HepG2 (cell line): Measurements from ENCODE around the gene LRRN2. TPM values are rescaled to one million over a fixed set of nuclear protein-coding genes. Genes with fewer than 3 reads are reported as not detected.
"Not testable (repeated sequence)": the region's sequence is repeated elsewhere in the genome, so short reads cannot be mapped to it uniquely, and the experiment has no call there.

Source experiments
- ATAC-seq: fragments of 200-7000 bp; cut with Tn5 transposase; 3 replicates; pipeline ENCODE4 v1.9.1; 2020; ENCODE audit warnings: mild to moderate bottlenecking, moderate library complexity
- BruUV-seq: library from RNA; stranded (reverse); fragments of 400-500 nt; replicated peaks from 2 replicates; lab custom pipeline; 2021; lab: Mats Ljungman, UMichigan
- CTCF ChIA-PET: fragments of 300-600 bp; formaldehyde crosslinking; extraction: SDS; loops from one replicate; lab custom pipeline; 2021; ENCODE audit warnings: low total read pairs, inconsistent platforms, low intra/inter-chr PET ratio; lab: Yijun Ruan, JAX
- POLR2A ChIA-PET: fragments of 350-600 bp; sonication (Branson Sonifier 250); formaldehyde crosslinking; loops from one replicate; lab custom pipeline; 2020; ENCODE audit warnings: antibody characterized with exemption, inconsistent platforms; lab: Yijun Ruan, JAX
- DNase-seq: peaks from one replicate; pipeline ENCODE4 v3.0.0-alpha.2; 2015; ENCODE audit warnings: low spot score
- FAIRE-seq: peaks from 3 replicates; lab custom pipeline; 2011; peaks lifted over from hg19 to GRCh38; lab: Jason Lieb, UNC
- H2AFZ ChIP-seq: one replicate; pipeline ENCODE4 v1.6.1; 2011; ENCODE audit warnings: low read length, inconsistent platforms
- H3K27ac ChIP-seq: fragments of 300-600 bp; 3 replicates; pipeline ENCODE4 v1.8.0; 2011; ENCODE audit warnings: mixed run types, mild to moderate bottlenecking, mixed read lengths, low read length, inconsistent platforms; ENCODE audit not compliant: insufficient read depth; ENCODE audit errors: extremely low read length
- H3K27me3 ChIP-seq, 2 experiments: fragments of 200-600 bp in 1 of 2; 2 replicates in 1 of 2; 3 replicates in 1 of 2; pipeline versions ENCODE4 v1.6.0 to v1.8.0; 2011; ENCODE audit warnings: low read length in 2 of 2, mild to moderate bottlenecking in 2 of 2, moderate library complexity in 2 of 2, inconsistent platforms in 1 of 2; ENCODE audit not compliant: insufficient read depth in 2 of 2, control insufficient read depth in 1 of 2
- H3K36me3 ChIP-seq, 2 experiments: fragments of 200-600 bp in 1 of 2; replicated peaks in 1 of 2; 2 replicates in 1 of 2; 3 replicates in 1 of 2; pipeline versions ENCODE4 v1.5.1 to v1.8.0; 2011; ENCODE audit warnings: low read length in 2 of 2, inconsistent platforms in 1 of 2; ENCODE audit not compliant: insufficient read depth in 2 of 2, control insufficient read depth in 1 of 2
- H3K4me1 ChIP-seq: 2 replicates; pipeline ENCODE4 v1.5.1; 2012; ENCODE audit warnings: low read length, inconsistent platforms; ENCODE audit not compliant: insufficient read depth
- H3K4me2 ChIP-seq: 2 replicates; pipeline ENCODE4 v1.6.0; 2011; ENCODE audit warnings: low read depth, low read length, inconsistent platforms
- H3K4me3 ChIP-seq, 3 experiments: fragments of 200-600 bp in 1 of 3; sonication (generic), shearing (Covaris generic) in 1 of 3; replicated peaks in 1 of 3; 2 replicates each; pipeline ENCODE4 v1.5.1; 2011 to 2016; ENCODE audit warnings: low read length in 3 of 3, inconsistent platforms in 2 of 3, low read depth in 2 of 3, mild to moderate bottlenecking in 2 of 3, control low read depth in 1 of 3, mixed read lengths in 1 of 3; ENCODE audit not compliant: insufficient read depth in 1 of 3
- H3K79me2 ChIP-seq: one replicate; pipeline ENCODE4 v1.6.1; 2011; ENCODE audit warnings: low read length, inconsistent platforms; ENCODE audit not compliant: insufficient read depth
- H3K9ac ChIP-seq: 2 replicates; pipeline ENCODE4 v1.6.0; 2011; ENCODE audit warnings: mild to moderate bottlenecking, low read depth, low read length, inconsistent platforms; ENCODE audit not compliant: insufficient read depth
- H3K9me3 ChIP-seq: 2 replicates; pipeline ENCODE4 v1.5.1; 2012; ENCODE audit warnings: mild to moderate bottlenecking, low read length
- H4K20me1 ChIP-seq: 2 replicates; pipeline ENCODE4 v1.6.0; 2011; ENCODE audit warnings: inconsistent platforms, mild to moderate bottlenecking, low read length, moderate library complexity; ENCODE audit not compliant: insufficient read depth
- ARID3A ChIP-seq: IDR thresholded peaks from 2 replicates; pipeline ENCODE4 v1.6.1; 2012; ENCODE audit warnings: low read depth, low read length, improper control_type of control experiment
- HCFC1 ChIP-seq: fragments of 150-350 bp; IDR thresholded peaks from 2 replicates; pipeline ENCODE4 v1.6.1; 2014; ENCODE audit warnings: low read depth, low read length
- HNRNPLL ChIP-seq: fragments of 200-400 bp; formaldehyde crosslinking; IDR thresholded peaks from 2 replicates; pipeline ENCODE4 v1.6.1; 2017; ENCODE audit warnings: mild to moderate bottlenecking, low read depth, low read length; ENCODE audit not compliant: poor library complexity, severe bottlenecking
- HOXA5 ChIP-seq: sonication (generic); formaldehyde crosslinking; IDR thresholded peaks from 2 replicates; pipeline ENCODE4 v1.4.0; 2020; ENCODE audit warnings: missing genetic modification reagents
- IKZF1 ChIP-seq: fragments of 450-650 bp; IDR thresholded peaks from 2 replicates; pipeline ENCODE4 v1.7.1; 2016
- KDM1A ChIP-seq: IDR thresholded peaks from 2 replicates; pipeline ENCODE4 v1.6.1; 2016; ENCODE audit warnings: missing compliant biosample characterization
- NFE2L2 ChIP-seq: fragments of 150-350 bp; IDR thresholded peaks from 2 replicates; pipeline ENCODE4 v1.6.1; 2014; ENCODE audit warnings: low read length
- UBTF ChIP-seq: sonication (generic); formaldehyde crosslinking; IDR thresholded peaks from 2 replicates; pipeline ENCODE4 v1.4.0; 2020; ENCODE audit warnings: mild to moderate bottlenecking, missing genetic modification reagents
- ZNF350 ChIP-seq: sonication (generic); formaldehyde crosslinking; IDR thresholded peaks from 2 replicates; pipeline ENCODE4 v1.4.0; 2020; ENCODE audit warnings: mild to moderate bottlenecking, low read depth, missing genetic modification reagents, borderline replicate concordance
- WGBS: methylation state at CpG from one replicate; pipeline ENCODE4 v1.1.6; 2017; ENCODE audit warnings: low lambda C conversion rate; 5-methylcytosine and 5-hydroxymethylcytosine counted together
- in situ Hi-C: cut with HindIII; loops from 2 replicates; pipeline ENCODE4 v1.10.0; 2017; ENCODE audit warnings: low pct_unique_long_range_greater_than_20kb; ENCODE audit not compliant: extremely low pct_ligation_motif_present
- intact Hi-C: fragments of 100-400 bp; cut with micrococcal nuclease; formaldehyde crosslinking; loops from one replicate; pipeline ENCODE4 v1.10.0; 2022; ENCODE audit not compliant: unreplicated experiment
- polyA plus RNA-seq, 8 experiments: library from polyadenylated mRNA; depleted of rRNA in 3 of 8; stranded (reverse) in 7 of 8; unstranded in 1 of 8; fragments of >200 nt; fragmentation: Illumina TruSeq in 4 of 8; extraction: Trizol in 4 of 8; gene quantifications; 2 replicates each; pipeline versions ENCODE4 v1.2.1 to v1.2.3, GENCODE V29; 2011 to 2016; ENCODE audit warnings: low read depth in 4 of 8, missing spikeins in 1 of 8, mixed read lengths in 1 of 8; ENCODE audit not compliant: insufficient read depth in 1 of 8
- total RNA-seq, 5 experiments: library from RNA; depleted of rRNA; stranded (reverse); fragments of >200 nt; fragmentation: Illumina TruSeq; extraction: Trizol; gene quantifications; 2 replicates each; pipeline ENCODE4 v1.2.3, GENCODE V29; 2016; ENCODE audit warnings: low read depth in 1 of 5

LRRN2 gene
- total and polyA plus RNA-seq, 2 of the 13 experiments (the other 11 are each of a cell fraction or from before 2014, with no cell fraction given): not detected

- TF ChIP-seq UBTF (no peak), HCFC1 (no peak), IKZF1 (no peak)
These were observed 114.4 kb downstream of the LRRN2 start (continued) for GRCh38 chr1:204571128-204571527.

- FAIRE-seq, H3K36me3 ChIP-seq, H3K9ac ChIP-seq, H4K20me1 ChIP-seq, in situ Hi-C loops, ATAC-seq, H2AFZ ChIP-seq, CTCF ChIA-PET, H3K4me2 ChIP-seq, POLR2A ChIA-PET, intact Hi-C loops, H3K27ac ChIP-seq, H3K79me2 ChIP-seq, H3K4me1 ChIP-seq, BruUV-seq, H3K9me3 ChIP-seq, H3K4me3 ChIP-seq, H3K27me3 ChIP-seq, DNase-seq: not testable (repeated sequence)
- WGBS: 55% methylated on average over 3 of the region's 3 CpGs
These were observed 115.5 kb downstream of the LRRN2 start for GRCh38 chr1:204570021-204570420.

GRCh38 chr1:204569478-204569877 lies 116.1 kb downstream of the LRRN2 start:
- WGBS: 77% methylated on average over 5 of the region's 5 CpGs
- no peak overlapping the region for H3K4me3 ChIP-seq
- intact Hi-C loops: no loop called here
- POLR2A ChIA-PET: no interaction called here
- no peaks in the 10 kb centered on the region for H3K27me3 ChIP-seq
- no peak for ATAC-seq
- no peaks in the 10 kb centered on the region for H3K36me3 ChIP-seq
- TF ChIP-seq KDM1A (CRISPR knock-in tag) (no peak), ZNF350 (CRISPR knock-in tag) (no peak), HNRNPLL (no peak), ARID3A (no peak), NFE2L2 (no peak), HOXA5 (CRISPR knock-in tag) (no peak)
- no peak overlapping the region for H2AFZ ChIP-seq
- no peak overlapping the region for H3K27ac ChIP-seq
- no peaks in the 10 kb centered on the region for H3K79me2 ChIP-seq
- H4K20me1 ChIP-seq: no peaks in the 10 kb centered on the region
- BruUV-seq: no TSS peak
- no peak overlapping the region for H3K9ac ChIP-seq
- DNase-seq: no peak
- H3K9me3 ChIP-seq: no peaks in the 10 kb centered on the region
- H3K4me2 ChIP-seq: no peak overlapping the region
- no peaks in the 10 kb centered on the region for H3K4me1 ChIP-seq
- in situ Hi-C loops: loop anchor here (5.0 to 10.0 kb wide), 2 partner anchors 193 to 235 kb away; no protein-coding TSS in a partner anchor
- CTCF ChIA-PET: interaction anchor here (1.6 kb wide), 1 partner anchor 238 kb away, joined by 3 read pairs; no protein-coding TSS in a partner anchor
- no peak for FAIRE-seq
